GM12878 (cell line): ENCODE measurements around the gene GYPC. TPM values are rescaled to one million over a fixed set of nuclear protein-coding genes. Genes with fewer than 3 reads are reported as not detected.

Source experiments
- ATAC-seq: fragments of 200-7000 bp; cut with Tn5 transposase; 3 replicates; pipeline ENCODE4 v1.9.1; 2020; ENCODE audit warnings: mild to moderate bottlenecking, moderate library complexity
- BruUV-seq: library from RNA; stranded (reverse); fragments of 400-500 nt; replicated peaks from 2 replicates; lab custom pipeline; 2021; lab: Mats Ljungman, UMichigan
- CTCF ChIA-PET: fragments of 300-600 bp; sonication (Branson Sonifier 250); formaldehyde crosslinking; extraction: SDS; loops from one replicate; lab custom pipeline; 2021; ENCODE audit warnings: inconsistent platforms; lab: Yijun Ruan, JAX
- POLR2A ChIA-PET: fragments of 350-600 bp; formaldehyde crosslinking; extraction: SDS; loops from one replicate; lab custom pipeline; 2021; ENCODE audit warnings: inconsistent platforms; lab: Charles Lee
- RAD21 ChIA-PET: fragments of 300-600 bp; sonication (Branson Sonifier 250); formaldehyde crosslinking; loops from one replicate; lab custom pipeline; 2023; ENCODE audit warnings: antibody characterized with exemption; ENCODE audit not compliant: unreplicated experiment; lab: Charles Lee
- SMC1A ChIA-PET: fragments of 300-600 bp; sonication (Branson Sonifier 250); formaldehyde crosslinking; loops from one replicate; lab custom pipeline; 2023; ENCODE audit not compliant: unreplicated experiment, uncharacterized antibody; lab: Charles Lee
- DNase-seq: peaks from one replicate; pipeline ENCODE4 v3.0.0-alpha.2; 2011; ENCODE audit warnings: low read depth, low spot score
- FAIRE-seq: peaks from 3 replicates; lab custom pipeline; 2011; peaks lifted over from hg19 to GRCh38; lab: Jason Lieb, UNC
- H2AFZ ChIP-seq: 2 replicates; pipeline ENCODE4 v1.6.0; 2011; ENCODE audit warnings: low read depth, low read length, control low read depth; ENCODE audit not compliant: control insufficient read depth
- H3K27ac ChIP-seq: 2 replicates; pipeline ENCODE4 v1.5.1; 2011; ENCODE audit warnings: control low read depth; ENCODE audit not compliant: control insufficient read depth, insufficient read depth
- H3K27me3 ChIP-seq, 2 experiments: replicated peaks in 1 of 2; 2 replicates each; pipeline versions ENCODE4 v1.6.0 to v1.6.1; 2011; ENCODE audit warnings: low read length in 1 of 2; ENCODE audit not compliant: control insufficient read depth in 2 of 2, insufficient read depth in 2 of 2
- H3K36me3 ChIP-seq, 2 experiments: 2 replicates each; pipeline ENCODE4 v1.5.1; 2011; ENCODE audit warnings: low read length in 1 of 2; ENCODE audit not compliant: control insufficient read depth in 2 of 2, insufficient read depth in 2 of 2
- H3K4me1 ChIP-seq: 2 replicates; pipeline ENCODE4 v1.6.1; 2011; ENCODE audit warnings: mild to moderate bottlenecking, low read length, moderate library complexity, mixed read lengths; ENCODE audit not compliant: control insufficient read depth, insufficient read depth
- H3K4me2 ChIP-seq: 2 replicates; pipeline ENCODE4 v1.6.0; 2011; ENCODE audit warnings: control low read depth; ENCODE audit not compliant: control insufficient read depth, insufficient read depth
- H3K4me3 ChIP-seq: fragments of 200-600 bp; sonication (generic); 2 replicates; pipeline ENCODE4 v1.5.1; 2016
- H3K79me2 ChIP-seq: 2 replicates; pipeline ENCODE4 v1.6.0; 2011; ENCODE audit warnings: low read length; ENCODE audit not compliant: control insufficient read depth, insufficient read depth
- H3K9ac ChIP-seq: 2 replicates; pipeline ENCODE4 v1.8.0; 2011; ENCODE audit warnings: low read length, control low read depth, mixed read lengths; ENCODE audit not compliant: control insufficient read depth, insufficient read depth
- H3K9me3 ChIP-seq: replicated peaks from 3 replicates; pipeline ENCODE4 v1.5.1; 2011; ENCODE audit warnings: mild to moderate bottlenecking, low read length; ENCODE audit not compliant: control insufficient read depth, insufficient read depth
- H4K20me1 ChIP-seq: 2 replicates; pipeline ENCODE4 v1.6.0; 2011; ENCODE audit not compliant: control insufficient read depth, insufficient read depth
- BRCA1 ChIP-seq: IDR thresholded peaks from 2 replicates; pipeline ENCODE4 v1.6.1; 2011; ENCODE audit warnings: low read depth, low read length, improper control_type of control experiment
- CBFB ChIP-seq: IDR thresholded peaks from 2 replicates; pipeline ENCODE4 v1.6.1; 2016; ENCODE audit warnings: antibody characterized with exemption, low read depth
- CEBPB ChIP-seq, 2 experiments: fragments of 150-350 bp in 1 of 2; IDR thresholded peaks; 2 replicates each; pipeline ENCODE4 v1.6.1; 2012 to 2014; ENCODE audit warnings: low read depth in 2 of 2, low read length in 2 of 2, borderline replicate concordance in 1 of 2, inconsistent platforms in 1 of 2
- JUND ChIP-seq: IDR thresholded peaks from 2 replicates; pipeline ENCODE4 v1.6.1; 2012; ENCODE audit warnings: low read depth, mild to moderate bottlenecking, low read length, improper control_type of control experiment, moderate library complexity
- POLR2A ChIP-seq: IDR thresholded peaks from 2 replicates; pipeline ENCODE4 v1.6.1; 2011; ENCODE audit warnings: low read depth, mild to moderate bottlenecking, low read length
- RAD21 ChIP-seq: IDR thresholded peaks from 2 replicates; pipeline ENCODE4 v1.6.1; 2011; ENCODE audit warnings: mild to moderate bottlenecking, low read depth, low read length, moderate library complexity; ENCODE audit not compliant: insufficient read depth
- RELA ChIP-seq: fragments of 450-650 bp; IDR thresholded peaks from 2 replicates; pipeline ENCODE4 v1.8.0; 2014; ENCODE audit warnings: borderline replicate concordance; ENCODE audit not compliant: partially characterized antibody
- SIX5 ChIP-seq: IDR thresholded peaks from 2 replicates; pipeline ENCODE4 v1.6.1; 2011; ENCODE audit warnings: mild to moderate bottlenecking, low read depth, low read length, moderate library complexity; ENCODE audit not compliant: severe bottlenecking
- SMARCA5 ChIP-seq: fragments of 450-650 bp; IDR thresholded peaks from 2 replicates; pipeline ENCODE4 v1.6.1; 2017; ENCODE audit warnings: mild to moderate bottlenecking
- SMC3 ChIP-seq: IDR thresholded peaks from 2 replicates; pipeline ENCODE4 v1.6.1; 2011; ENCODE audit warnings: low read length, improper control_type of control experiment, borderline replicate concordance
- SPI1 ChIP-seq: IDR thresholded peaks from 2 replicates; pipeline ENCODE4 v1.6.1; 2011; ENCODE audit warnings: low read depth, mild to moderate bottlenecking, low read length, moderate library complexity, borderline replicate concordance; ENCODE audit not compliant: insufficient read depth
- SREBF1 ChIP-seq: IDR thresholded peaks from 2 replicates; pipeline ENCODE4 v1.6.1; 2012; ENCODE audit warnings: mild to moderate bottlenecking, low read length
- TCF3 ChIP-seq: IDR thresholded peaks from 2 replicates; pipeline ENCODE4 v1.6.1; 2012; ENCODE audit warnings: low read depth, mild to moderate bottlenecking, low read length, borderline replicate concordance; ENCODE audit not compliant: insufficient read depth
- ZBTB40 ChIP-seq: fragments of 450-650 bp; IDR thresholded peaks from 2 replicates; pipeline ENCODE4 v1.6.1; 2016; ENCODE audit warnings: mild to moderate bottlenecking, moderate library complexity, borderline replicate concordance
- ZNF24 ChIP-seq: fragments of 450-650 bp; IDR thresholded peaks from 2 replicates; pipeline ENCODE4 v1.6.1; 2017; ENCODE audit warnings: antibody characterized with exemption, mild to moderate bottlenecking
- ZNF274 ChIP-seq: IDR thresholded peaks from one replicate; pipeline ENCODE4 v1.8.0; 2011; ENCODE audit not compliant: insufficient read length, insufficient read depth
- ZSCAN29 ChIP-seq: fragments of 450-650 bp; IDR thresholded peaks from 2 replicates; pipeline ENCODE4 v1.6.1; 2017; ENCODE audit warnings: mild to moderate bottlenecking, moderate library complexity
- WGBS: methylation state at CpG from one replicate; pipeline ENCODE4 v1.1.6; 2016; ENCODE audit warnings: low lambda C conversion rate; ENCODE audit not compliant: insufficient replicate concordance, insufficient coverage; ENCODE audit errors: missing lambda C conversion rate; 5-methylcytosine and 5-hydroxymethylcytosine counted together
- in situ Hi-C: fragments of 300-500 bp; cut with MboI; formaldehyde crosslinking; loops from 9 replicates; pipeline ENCODE4 v1.14.3; 2018; ENCODE audit warnings: mixed read lengths
- intact Hi-C: fragments of 100-400 bp; cut with micrococcal nuclease; formaldehyde crosslinking; loops from one replicate; pipeline ENCODE4 v1.14.2; 2022; ENCODE audit not compliant: unreplicated experiment
- polyA plus RNA-seq, 11 experiments: library from polyadenylated mRNA; depleted of rRNA in 4 of 11; unstranded in 6 of 11; stranded (reverse) in 5 of 11; fragments of >200 nt; fragmentation: Nextera tagmentation in 4 of 11; fragmentation: Illumina TruSeq in 1 of 11; extraction: Ambion mirVana in 4 of 11; extraction: Trizol in 1 of 11; gene quantifications; 1 replicate in 1 of 11; 2 replicates in 10 of 11; pipeline versions ENCODE4 v1.2.1 to v1.2.3, GENCODE V29; 2011 to 2016; ENCODE audit warnings: inconsistent platforms in 2 of 11, missing spikeins in 2 of 11, low read depth in 1 of 11
- total RNA-seq, 4 experiments: library from RNA; depleted of rRNA in 3 of 4; stranded (reverse); fragments of >200 nt in 3 of 4; fragmentation: Illumina TruSeq in 1 of 4; extraction: Trizol in 1 of 4; gene quantifications; 2 replicates each; pipeline versions ENCODE4 v1.2.1 to v1.2.3, GENCODE V29; 2013 to 2021
- TF ChIP-seq, protein P1 (sequence below): fragments of 450-650 bp; IDR thresholded peaks from 2 replicates; pipeline ENCODE4 v1.6.1; 2017; ENCODE audit warnings: mild to moderate bottlenecking

The GYPC gene
- total and polyA plus RNA-seq, 10 of the 15 experiments (the other 5 are each of a cell fraction or from before 2014, with no cell fraction given): 26.2 to 150 (median 81.4) TPM

DNA sequence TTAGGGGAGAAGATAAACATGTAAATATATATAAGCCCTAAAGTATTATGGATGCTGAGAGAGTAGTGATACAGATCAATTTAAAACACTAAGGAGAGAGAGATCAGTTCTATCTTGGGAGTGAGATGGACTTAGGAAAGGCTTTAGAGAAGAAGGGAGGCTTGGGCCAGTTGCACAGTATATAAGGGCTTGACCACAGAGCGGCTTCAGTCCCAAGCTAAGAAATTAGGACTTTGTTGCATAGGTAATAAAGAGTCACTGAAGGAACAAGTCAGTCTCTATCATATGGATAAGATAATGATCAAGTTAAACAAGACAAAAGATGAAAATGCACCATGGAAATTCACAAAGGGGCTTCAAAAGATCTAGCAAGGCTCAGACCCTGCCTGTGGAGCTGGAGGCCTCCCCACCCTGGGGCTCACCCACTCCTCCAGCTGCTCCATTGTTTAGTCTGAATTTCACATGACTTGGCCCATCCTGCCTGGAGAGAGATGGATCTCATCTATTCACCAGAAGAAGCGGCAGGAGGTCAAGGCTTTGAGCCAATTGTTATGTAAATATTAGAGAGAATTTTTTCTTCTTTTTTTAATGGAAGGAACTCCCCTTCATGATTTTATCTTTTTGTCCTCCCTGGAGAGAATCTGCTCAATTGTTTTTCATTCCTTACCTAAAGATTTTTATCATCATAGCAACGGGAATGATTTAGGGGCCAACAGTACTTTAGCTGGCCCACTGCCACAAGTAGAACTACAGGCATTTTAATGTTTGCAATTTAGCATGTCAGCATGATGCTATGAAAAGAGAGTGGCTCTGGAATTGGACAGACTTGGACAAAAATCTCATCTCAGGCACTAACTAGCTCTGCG, 44.0 kb downstream of the GYPC start:
- CTCF ChIA-PET: interaction anchor here (1.2 kb wide), 1 partner anchor 172 kb away, joined by 4 read pairs; no protein-coding TSS in a partner anchor
- BruUV-seq: no TSS peak
- intact Hi-C loops: no loop called here
- no peak for TF ChIP-seq SMC3
- no peak for TF ChIP-seq RAD21
- no peak for TF ChIP-seq BRCA1
- TF ChIP-seq SMARCA5: no peak
- no peak for TF ChIP-seq CBFB
- no peak for TF ChIP-seq JUND
- TF ChIP-seq ZBTB40: no peak
- no peak for TF ChIP-seq POLR2A
- no peak for TF ChIP-seq ZNF274
- TF ChIP-seq SPI1: no peak
- TF ChIP-seq, protein P1, sequence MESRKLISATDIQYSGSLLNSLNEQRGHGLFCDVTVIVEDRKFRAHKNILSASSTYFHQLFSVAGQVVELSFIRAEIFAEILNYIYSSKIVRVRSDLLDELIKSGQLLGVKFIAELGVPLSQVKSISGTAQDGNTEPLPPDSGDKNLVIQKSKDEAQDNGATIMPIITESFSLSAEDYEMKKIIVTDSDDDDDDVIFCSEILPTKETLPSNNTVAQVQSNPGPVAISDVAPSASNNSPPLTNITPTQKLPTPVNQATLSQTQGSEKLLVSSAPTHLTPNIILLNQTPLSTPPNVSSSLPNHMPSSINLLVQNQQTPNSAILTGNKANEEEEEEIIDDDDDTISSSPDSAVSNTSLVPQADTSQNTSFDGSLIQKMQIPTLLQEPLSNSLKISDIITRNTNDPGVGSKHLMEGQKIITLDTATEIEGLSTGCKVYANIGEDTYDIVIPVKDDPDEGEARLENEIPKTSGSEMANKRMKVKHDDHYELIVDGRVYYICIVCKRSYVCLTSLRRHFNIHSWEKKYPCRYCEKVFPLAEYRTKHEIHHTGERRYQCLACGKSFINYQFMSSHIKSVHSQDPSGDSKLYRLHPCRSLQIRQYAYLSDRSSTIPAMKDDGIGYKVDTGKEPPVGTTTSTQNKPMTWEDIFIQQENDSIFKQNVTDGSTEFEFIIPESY: no peak
- no peak for TF ChIP-seq TCF3
- no peak for TF ChIP-seq SIX5
- TF ChIP-seq CEBPB (IDR thresholded peaks at IDR 0.05; ENCODE audit: borderline replicate concordance in 1 of 2, low read depth in 2 of 2, low read length in 2 of 2): no peak
- no peak for TF ChIP-seq ZNF24
- TF ChIP-seq SREBF1: no peak
- TF ChIP-seq ZSCAN29: no peak
- no peak for TF ChIP-seq RELA

More for the DNA sequence above, 44.0 kb downstream of the GYPC start:
- SMC1A ChIA-PET: interaction anchor here (1.5 to 1.7 kb wide), 2 partner anchors 10 to 172 kb away, joined by 3 to 4 read pairs; no protein-coding TSS in a partner anchor
- Histone ChIP-seq H3K27ac (no peak overlapping the region), H3K4me2 (no peak overlapping the region), H3K27me3 (no peaks in the 10 kb centered on the region), H3K36me3 (peaks cover 0 to 2% of the 10 kb centered on the region in 2 experiments; a peak in 2 of 4 replicates), H2AFZ (no peak overlapping the region), H3K79me2 (no peaks in the 10 kb centered on the region), H3K4me3 (no peak overlapping the region), H3K9me3 (no peaks in the 10 kb centered on the region), H3K9ac (no peak overlapping the region), H4K20me1 (no peaks in the 10 kb centered on the region), H3K4me1 (no peaks in the 10 kb centered on the region)
- POLR2A ChIA-PET: no interaction called here
- FAIRE-seq (no peak), DNase-seq (no peak), ATAC-seq (no peak)
- 94% methylated on average over 4 of the region's 4 CpGs for WGBS
- in situ Hi-C loops: no loop called here
- RAD21 ChIA-PET: no interaction called here
